ENCODE measurements around the gene FARP2. TPM values are rescaled to one million over a fixed set of nuclear protein-coding genes. Genes with fewer than 3 reads are reported as not detected.
"Not testable (repeated sequence)": the region's sequence is repeated elsewhere in the genome, so short reads cannot be mapped to it uniquely, and the experiment has no call there.

FARP2 gene
- total and polyA plus RNA-seq, 10 of the 15 experiments (the other 5 are each of a cell fraction or from before 2014, with no cell fraction given), result 5.5 to 67.5 (median 36.8) TPM

- H4K20me1 ChIP-seq (ENCODE audit: control insufficient read depth, insufficient read depth); H3K79me2 ChIP-seq (ENCODE audit: control insufficient read depth, insufficient read depth, low read length); ATAC-seq; H3K4me1 ChIP-seq (ENCODE audit: control insufficient read depth, insufficient read depth, low read length); DNase-seq (ENCODE audit: low read depth, low spot score); H3K4me2 ChIP-seq (ENCODE audit: control insufficient read depth, insufficient read depth); BruUV-seq (replicated peaks); H3K36me3 ChIP-seq (ENCODE audit: control insufficient read depth in 2 of 2, insufficient read depth in 2 of 2, low read length in 1 of 2); H3K4me3 ChIP-seq; in situ Hi-C loops (cut with MboI); FAIRE-seq; H3K9me3 ChIP-seq (replicated peaks; ENCODE audit: control insufficient read depth, insufficient read depth, low read length); H3K27ac ChIP-seq (ENCODE audit: control insufficient read depth, insufficient read depth); H3K9ac ChIP-seq (ENCODE audit: control insufficient read depth, insufficient read depth, low read length); H3K27me3 ChIP-seq (replicated peaks in 1 of 2; ENCODE audit: control insufficient read depth in 2 of 2, insufficient read depth in 2 of 2, low read length in 1 of 2); intact Hi-C loops (cut with micrococcal nuclease; ENCODE audit: unreplicated experiment); H2AFZ ChIP-seq (ENCODE audit: control insufficient read depth, low read depth, low read length): not testable (repeated sequence)
- SMC1A ChIA-PET (ENCODE audit: uncharacterized antibody, unreplicated experiment), result interaction anchor here (0.8 to 3.6 kb wide), 7 partner anchors 11 to 66 kb away, joined by 3 to 14 read pairs (median 4); no protein-coding TSS in a partner anchor
- RAD21 ChIA-PET (ENCODE audit: unreplicated experiment), result interaction anchor here (0.6 to 3.0 kb wide), 2 partner anchors 11 to 27 kb away, joined by 3 to 13 read pairs; no protein-coding TSS in a partner anchor
- CTCF ChIA-PET, result interaction anchor here (1.0 to 2.8 kb wide), 4 partner anchors 7 to 30 kb away, joined by 3 to 12 read pairs (median 4); no protein-coding TSS in a partner anchor
- POLR2A ChIA-PET, result interaction anchor here (0.6 to 1.6 kb wide), 4 partner anchors 11 to 73 kb away, joined by 3 to 4 read pairs (median 4); no protein-coding TSS in a partner anchor
- 97% methylated on average over 7 of the region's 7 CpGs for WGBS (ENCODE audit: insufficient coverage, insufficient replicate concordance, low lambda C conversion rate, missing lambda C conversion rate)
Measured at GRCh38 chr2:241385450-241385849, 29.4 kb downstream of the FARP2 start.

- 94% methylated on average over 6 of the region's 6 CpGs for WGBS (ENCODE audit: insufficient coverage, insufficient replicate concordance, low lambda C conversion rate, missing lambda C conversion rate)
- H3K4me1 ChIP-seq (ENCODE audit: control insufficient read depth, insufficient read depth, low read length), result peaks cover 18% of the 10 kb centered on the region
- peaks cover 6% of the 10 kb centered on the region for H3K79me2 ChIP-seq (ENCODE audit: control insufficient read depth, insufficient read depth, low read length)
- SMC1A ChIA-PET (ENCODE audit: uncharacterized antibody, unreplicated experiment), result interaction anchor here (1.1 to 3.6 kb wide), 6 partner anchors 9 to 67 kb away, joined by 3 to 14 read pairs (median 4); no protein-coding TSS in a partner anchor
- peaks cover 0 to 9% of the 10 kb centered on the region in 2 experiments; a peak in 3 of 4 replicates for H3K36me3 ChIP-seq (ENCODE audit: control insufficient read depth in 2 of 2, insufficient read depth in 2 of 2, low read length in 1 of 2)
- no peak overlapping the region for H2AFZ ChIP-seq (ENCODE audit: control insufficient read depth, low read depth, low read length)
- H3K4me2 ChIP-seq (ENCODE audit: control insufficient read depth, insufficient read depth), result no peak overlapping the region
- H3K4me3 ChIP-seq, result no peak overlapping the region
- no peak for FAIRE-seq
- TF ChIP-seq LARP7 (IDR thresholded peaks at IDR 0.05), result no peak
- no peak for TF ChIP-seq CBX3 (IDR thresholded peaks at IDR 0.05; ENCODE audit: borderline replicate concordance, low read depth)
- TF ChIP-seq RELA (IDR thresholded peaks at IDR 0.05; ENCODE audit: borderline replicate concordance, partially characterized antibody), result no peak
- H3K27ac ChIP-seq (ENCODE audit: control insufficient read depth, insufficient read depth), result no peak overlapping the region
- in situ Hi-C loops (cut with MboI) (no loop called here), intact Hi-C loops (cut with micrococcal nuclease; ENCODE audit: unreplicated experiment) (no loop called here)
- CTCF ChIA-PET, result interaction anchor here (0.8 to 1.2 kb wide), 5 partner anchors 11 to 212 kb away, joined by 3 read pairs; no protein-coding TSS in a partner anchor
- ATAC-seq, result no peak
- H3K9ac ChIP-seq (ENCODE audit: control insufficient read depth, insufficient read depth, low read length), result no peak overlapping the region
- POLR2A ChIA-PET, result interaction anchor here (0.6 to 1.6 kb wide), 3 partner anchors 12 to 282 kb away, joined by 3 to 4 read pairs (median 3); no protein-coding TSS in a partner anchor
- no peaks in the 10 kb centered on the region for H3K27me3 ChIP-seq (replicated peaks in 1 of 2; ENCODE audit: control insufficient read depth in 2 of 2, insufficient read depth in 2 of 2, low read length in 1 of 2)
- DNase-seq (ENCODE audit: low read depth, low spot score), result no peak
- no peaks in the 10 kb centered on the region; the same call in 2 of the 3 replicates for H3K9me3 ChIP-seq (replicated peaks; ENCODE audit: control insufficient read depth, insufficient read depth, low read length)
- no TSS peak for BruUV-seq (replicated peaks)
- H4K20me1 ChIP-seq (ENCODE audit: control insufficient read depth, insufficient read depth), result no peaks in the 10 kb centered on the region
- RAD21 ChIA-PET (ENCODE audit: unreplicated experiment), result interaction anchor here (1.1 to 3.0 kb wide), 2 partner anchors 12 to 20 kb away, joined by 3 to 13 read pairs; no protein-coding TSS in a partner anchor
Measured at GRCh38 chr2:241386519-241386918, 30.4 kb downstream of the FARP2 start.

All from GM12878 (cell line).